SU-DHL-6 (cell line): ENCODE data around the gene C1QC.

Experiments
- H2AFZ ChIP-seq: fragments of 200-600 bp; sonication (generic); 2 replicates; pipeline ENCODE4 v1.6.1; 2014; ENCODE audit warnings: low read depth, mild to moderate bottlenecking, moderate library complexity, mixed read lengths, antibody characterized with exemption, low read length; ENCODE audit not compliant: severe bottlenecking
- H3F3A ChIP-seq: fragments of 200-600 bp; shearing (Covaris generic); 2 replicates; pipeline ENCODE4 v1.6.0; 2016; ENCODE audit warnings: antibody characterized with exemption, mild to moderate bottlenecking; ENCODE audit not compliant: insufficient read depth
- H3K27ac ChIP-seq: fragments of 200-600 bp; sonication (generic); 2 replicates; pipeline ENCODE4 v1.5.1; 2016; ENCODE audit warnings: low read depth, mild to moderate bottlenecking, low read length, moderate library complexity, mixed read lengths
- H3K27me3 ChIP-seq: fragments of 200-600 bp; sonication (generic), shearing (Covaris generic); 2 replicates; pipeline ENCODE4 v1.6.0; 2014; ENCODE audit warnings: mild to moderate bottlenecking, low read length
- H3K36me3 ChIP-seq: fragments of 200-600 bp; sonication (generic); 2 replicates; pipeline ENCODE4 v1.6.1; 2014; ENCODE audit warnings: mild to moderate bottlenecking, low read length, mixed read lengths
- H3K4me2 ChIP-seq: fragments of 300-600, 200-600 bp; shearing (Covaris generic), sonication (generic); 2 replicates; pipeline ENCODE4 v1.6.0; 2014; ENCODE audit warnings: low read length, low read depth, mild to moderate bottlenecking; ENCODE audit not compliant: poor library complexity, severe bottlenecking
- H3K4me3 ChIP-seq: fragments of 200-600 bp; sonication (generic); 2 replicates; pipeline ENCODE4 v1.5.1; 2014; ENCODE audit warnings: antibody characterized with exemption, low read length, mild to moderate bottlenecking, mixed read lengths; ENCODE audit not compliant: insufficient read depth, poor library complexity, severe bottlenecking
- H3K79me2 ChIP-seq: fragments of 200-600 bp; sonication (generic); 2 replicates; pipeline ENCODE4 v1.6.1; 2014; ENCODE audit warnings: mild to moderate bottlenecking, low read length, moderate library complexity; ENCODE audit not compliant: insufficient read depth
- H3K9ac ChIP-seq: fragments of 200-600 bp; sonication (generic); 2 replicates; pipeline ENCODE4 v1.7.0; 2014; ENCODE audit warnings: mild to moderate bottlenecking, low read length
- H3K9me2 ChIP-seq: fragments of 200-600 bp; sonication (generic); replicated peaks from 2 replicates; pipeline ENCODE4 v1.6.1; 2014; ENCODE audit warnings: low read length; ENCODE audit not compliant: insufficient read depth
- H3K9me3 ChIP-seq: fragments of 200-600 bp; sonication (generic); 2 replicates; pipeline ENCODE4 v1.6.1; 2014; ENCODE audit warnings: low read length, mixed read lengths; ENCODE audit not compliant: insufficient read depth
- H4K20me1 ChIP-seq: fragments of 200-600 bp; sonication (generic); 2 replicates; pipeline ENCODE4 v1.6.1; 2014; ENCODE audit warnings: low read depth, mild to moderate bottlenecking, antibody characterized with exemption, low read length, moderate library complexity, mixed read lengths
- EZH2phosphoT487 ChIP-seq: fragments of 200-600 bp; sonication (generic), shearing (Covaris generic); conservative IDR thresholded peaks from 2 replicates; pipeline ENCODE4 v1.6.1; 2018; ENCODE audit warnings: mild to moderate bottlenecking, antibody characterized with exemption, low read length, moderate library complexity, mixed read lengths
- TF ChIP-seq, protein P1 (sequence below): fragments of 200-600 bp; sonication (generic); IDR thresholded peaks from one replicate; pipeline ENCODE4 v1.5.1; 2017; ENCODE audit warnings: antibody characterized with exemption, mild to moderate bottlenecking, low read length, moderate library complexity; ENCODE audit not compliant: insufficient read depth, poor library complexity, severe bottlenecking

Gene C1QC

GRCh38 chr1:22636353-22636752 is 7.1 kb upstream of the C1QC start, which contains the start of gene C1QA:
Gene C1QA, plus strand, starts transcription at chr1:22636628. Its CDS starts 989 bp downstream, at chr1:22637617.
- H4K20me1 ChIP-seq = no peaks in the 10 kb centered on the region
- no peaks in the 10 kb centered on the region for H3K9me2 ChIP-seq
- H3K27ac ChIP-seq = no peak within 1 kb of the TSS
- no peaks in the 10 kb centered on the region for H3K36me3 ChIP-seq
- H3K79me2 ChIP-seq = no peaks in the 10 kb centered on the region
- H3K27me3 ChIP-seq = no peaks in the 10 kb centered on the region
- no peak for TF ChIP-seq EZH2phosphoT487
- TF ChIP-seq, protein P1, sequence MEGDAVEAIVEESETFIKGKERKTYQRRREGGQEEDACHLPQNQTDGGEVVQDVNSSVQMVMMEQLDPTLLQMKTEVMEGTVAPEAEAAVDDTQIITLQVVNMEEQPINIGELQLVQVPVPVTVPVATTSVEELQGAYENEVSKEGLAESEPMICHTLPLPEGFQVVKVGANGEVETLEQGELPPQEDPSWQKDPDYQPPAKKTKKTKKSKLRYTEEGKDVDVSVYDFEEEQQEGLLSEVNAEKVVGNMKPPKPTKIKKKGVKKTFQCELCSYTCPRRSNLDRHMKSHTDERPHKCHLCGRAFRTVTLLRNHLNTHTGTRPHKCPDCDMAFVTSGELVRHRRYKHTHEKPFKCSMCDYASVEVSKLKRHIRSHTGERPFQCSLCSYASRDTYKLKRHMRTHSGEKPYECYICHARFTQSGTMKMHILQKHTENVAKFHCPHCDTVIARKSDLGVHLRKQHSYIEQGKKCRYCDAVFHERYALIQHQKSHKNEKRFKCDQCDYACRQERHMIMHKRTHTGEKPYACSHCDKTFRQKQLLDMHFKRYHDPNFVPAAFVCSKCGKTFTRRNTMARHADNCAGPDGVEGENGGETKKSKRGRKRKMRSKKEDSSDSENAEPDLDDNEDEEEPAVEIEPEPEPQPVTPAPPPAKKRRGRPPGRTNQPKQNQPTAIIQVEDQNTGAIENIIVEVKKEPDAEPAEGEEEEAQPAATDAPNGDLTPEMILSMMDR = no peak
- no peak within 1 kb of the TSS for H3K4me2 ChIP-seq
- H3K9ac ChIP-seq = no peak within 1 kb of the TSS
- H3K9me3 ChIP-seq = no peaks in the 10 kb centered on the region
- H3F3A ChIP-seq = no peaks in the 10 kb centered on the region
- no peak within 1 kb of the TSS for H3K4me3 ChIP-seq
- H2AFZ ChIP-seq = no peak within 1 kb of the TSS

DNA sequence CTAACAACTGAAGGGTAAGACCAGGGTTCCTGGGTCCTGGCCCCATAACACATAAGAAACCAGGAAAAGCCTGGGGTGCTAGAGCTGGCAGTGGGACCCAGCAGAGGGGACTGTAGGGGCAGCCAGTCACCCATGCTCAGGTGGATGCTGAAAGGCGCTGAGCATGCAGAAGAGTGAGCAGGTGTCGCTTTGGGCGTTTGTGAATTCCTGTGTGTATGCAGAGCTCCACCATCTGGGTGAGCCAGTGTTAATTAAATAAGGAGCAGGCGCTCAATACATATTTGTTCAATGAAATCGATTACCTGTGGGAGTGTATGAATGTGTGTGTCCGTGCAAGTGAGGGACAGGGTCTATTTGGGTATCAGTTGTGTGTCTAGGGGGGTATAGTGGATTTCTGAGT is 6.5 kb upstream of the C1QC start:
- Histone ChIP-seq H3K27me3 (no peaks in the 10 kb centered on the region), H2AFZ (no peak overlapping the region), H3K27ac (no peak overlapping the region), H3K4me3 (no peak overlapping the region), H3K9me2 (no peaks in the 10 kb centered on the region), H3K4me2 (no peak overlapping the region), H3K36me3 (no peaks in the 10 kb centered on the region), H3K79me2 (no peaks in the 10 kb centered on the region), H4K20me1 (no peaks in the 10 kb centered on the region), H3K9ac (no peak overlapping the region), H3F3A (no peaks in the 10 kb centered on the region), H3K9me3 (no peaks in the 10 kb centered on the region)
- TF ChIP-seq, protein P1 = no peak
- TF ChIP-seq EZH2phosphoT487 = no peak

- no peak for TF ChIP-seq EZH2phosphoT487
- TF ChIP-seq, protein P1 = no peak
- Histone ChIP-seq H3K79me2 (no peaks in the 10 kb centered on the region), H3K9me3 (no peaks in the 10 kb centered on the region), H3K27ac (no peak overlapping the region), H3K4me2 (no peak overlapping the region), H3K9me2 (no peaks in the 10 kb centered on the region), H2AFZ (no peak overlapping the region), H3K27me3 (no peaks in the 10 kb centered on the region), H4K20me1 (no peaks in the 10 kb centered on the region), H3K36me3 (no peaks in the 10 kb centered on the region), H3K9ac (no peak overlapping the region), H3K4me3 (no peak overlapping the region), H3F3A (no peaks in the 10 kb centered on the region)
These were observed 5.5 kb upstream of the C1QC start for GRCh38 chr1:22637907-22638445.
